Endothelial cell of umbilical vein (primary cell): ENCODE results near the gene PNMA6F. TPM values are rescaled to one million over a fixed set of nuclear protein-coding genes. Genes with fewer than 3 reads are reported as not detected.

Experiments
- polyA plus RNA-seq, 4 experiments: library from polyadenylated mRNA; depleted of rRNA in 3 of 4; stranded (reverse) in 3 of 4; unstranded in 1 of 4; fragments of >200 nt; gene quantifications; 2 replicates each; pipeline versions ENCODE4 v1.2.1 to v1.2.3, GENCODE V29; 2011 to 2012; ENCODE audit warnings: missing spikeins in 1 of 4
- small RNA-seq: library from RNA; depleted of rRNA; stranded (forward); fragments of <200 nt; gene quantifications from one replicate; pipeline ENCODE3, GENCODE V24; 2012; ENCODE audit warnings: low replicate concordance, low read depth; ENCODE audit not compliant: insufficient read depth, insufficient read length
- total RNA-seq: library from RNA; stranded (reverse); gene quantifications from 2 replicates; pipeline ENCODE4 v1.2.3, GENCODE V29; 2021

PNMA6F gene
- total and polyA plus RNA-seq, 2 donors (not counting 3 experiments of a cell fraction or from before 2014, with no cell fraction given), result not detected

Small RNA genes within 50 kb of the gene (small RNA-seq; reads per million reads assigned to genes)
- gene AC152007.1, result not detected

Other genes with a start within 250 kb of the PNMA6F start
- 1.3 and 1.8 TPM in 2 replicates for gene PNMA6A, start 249.3 kb downstream of the PNMA6F start, total RNA-seq
- 1.2 and 1.4 TPM in 2 replicates for gene PNMA6A, start 249.3 kb downstream of the PNMA6F start, polyA plus RNA-seq
- not detected in 2 replicates for gene MAGEA1, start 142.5 kb downstream of the PNMA6F start, total RNA-seq
- not detected in 2 replicates for gene MAGEA1, start 142.5 kb downstream of the PNMA6F start, polyA plus RNA-seq
- gene ZNF275, start 12.4 kb upstream of the PNMA6F start, total RNA-seq, result 8.5 and 11.0 TPM in 2 replicates
- gene ZNF275, start 12.4 kb upstream of the PNMA6F start, polyA plus RNA-seq, result 9.7 and 10.3 TPM in 2 replicates
- not detected in 2 replicates for gene PNMA6E, start 79.6 kb upstream of the PNMA6F start, total RNA-seq
- gene PNMA6E, start 79.6 kb upstream of the PNMA6F start, polyA plus RNA-seq, result not detected in 2 replicates
- 1.2 TPM in 2 replicates for gene ZFP92, start 89.7 kb upstream of the PNMA6F start, total RNA-seq
- gene ZFP92, start 89.7 kb upstream of the PNMA6F start, polyA plus RNA-seq, result 0.36 and 0.43 TPM in 2 replicates
- gene TREX2, start 124.3 kb upstream of the PNMA6F start, total RNA-seq, result 0.82 and 1.9 TPM in 2 replicates
- 0.99 and 1.9 TPM in 2 replicates for gene TREX2, start 124.3 kb upstream of the PNMA6F start, polyA plus RNA-seq
- gene HAUS7, start 148.8 kb upstream of the PNMA6F start, total RNA-seq, result 30.6 and 46.4 TPM in 2 replicates
- 31.0 and 33.4 TPM in 2 replicates for gene HAUS7, start 148.8 kb upstream of the PNMA6F start, polyA plus RNA-seq
- gene BGN, start 173.2 kb upstream of the PNMA6F start, total RNA-seq, result 453 and 479 TPM in 2 replicates
- 879 and 880 TPM in 2 replicates for gene BGN, start 173.2 kb upstream of the PNMA6F start, polyA plus RNA-seq
- gene ATP2B3, start 195.9 kb upstream of the PNMA6F start, total RNA-seq, result 0.07 and 0.16 TPM in 2 replicates
- 0.01 and 0.02 TPM in 2 replicates for gene ATP2B3, start 195.9 kb upstream of the PNMA6F start, polyA plus RNA-seq